ENCODE data around the gene SRPK2. TPM values are rescaled to one million over a fixed set of nuclear protein-coding genes. Genes with fewer than 3 reads are reported as not detected.

The SRPK2 gene
- polyA plus RNA-seq, 1 donor from 2014 or later = 66.5 TPM

- peaks cover 0 to 14% (median 2%) of the 10 kb centered on the region in 3 donors for H3K4me1 Mint-ChIP-seq
- H3K4me3 Mint-ChIP-seq = no peak overlapping the region
- no peaks in the 10 kb centered on the region for H3K27me3 Mint-ChIP-seq
- H3K9me3 Mint-ChIP-seq = no peaks in the 10 kb centered on the region
- H3K36me3 Mint-ChIP-seq = peaks cover 2% of the 10 kb centered on the region
- H3K27ac Mint-ChIP-seq = peak overlapping the region; percentile 28 to 71 (median 67)
Measured at GRCh38 chr7:105126436-105126975, 262.2 kb downstream of the SRPK2 start.

- H3K9me3 Mint-ChIP-seq = no peaks in the 10 kb centered on the region
- H3K27ac Mint-ChIP-seq = peak overlapping the region in 1 of 3 donors; percentile 67
- no peaks in the 10 kb centered on the region for H3K27me3 Mint-ChIP-seq
- peaks cover 0 to 10% (median 0%) of the 10 kb centered on the region in 3 donors for H3K4me1 Mint-ChIP-seq
- peaks cover 6% of the 10 kb centered on the region for H3K36me3 Mint-ChIP-seq
- H3K4me3 Mint-ChIP-seq = no peak overlapping the region
Measured at GRCh38 chr7:105125745-105126144, 263.0 kb downstream of the SRPK2 start.

GRCh38 chr7:105122619-105123018 lies 266.1 kb downstream of the SRPK2 start:
- peaks cover 9 to 26% (median 14%) of the 10 kb centered on the region in 3 donors for H3K4me1 Mint-ChIP-seq
- no peaks in the 10 kb centered on the region for H3K9me3 Mint-ChIP-seq
- no peaks in the 10 kb centered on the region for H3K27me3 Mint-ChIP-seq
- H3K36me3 Mint-ChIP-seq = peaks cover 6% of the 10 kb centered on the region
- H3K27ac Mint-ChIP-seq = peak overlapping the region in 1 of 3 donors; percentile 45
- H3K4me3 Mint-ChIP-seq = no peak overlapping the region

GRCh38 chr7:105118612-105119600 lies 269.8 kb downstream of the SRPK2 start:
- Mint-ChIP-seq H3K27ac (peak overlapping the region; percentile 47 to 57 (median 54)), H3K27me3 (no peaks in the 10 kb centered on the region), H3K4me3 (peak overlapping the region in 1 of 4 donors; percentile 33), H3K9me3 (no peaks in the 10 kb centered on the region), H3K4me1 (peaks cover 9 to 26% (median 14%) of the 10 kb centered on the region in 3 donors), H3K36me3 (peaks cover 4% of the 10 kb centered on the region)

- no peaks in the 10 kb centered on the region for H3K9me3 Mint-ChIP-seq
- H3K4me3 Mint-ChIP-seq = peak overlapping the region in 2 of 4 donors; percentile 25 to 73
- H3K36me3 Mint-ChIP-seq = peaks cover 6% of the 10 kb centered on the region
- H3K27ac Mint-ChIP-seq = peak overlapping the region in 2 of 3 donors; percentile 41 to 47
- H3K4me1 Mint-ChIP-seq = no peaks in the 10 kb centered on the region
- no peaks in the 10 kb centered on the region for H3K27me3 Mint-ChIP-seq
Measured at GRCh38 chr7:105112440-105113418, 276.0 kb downstream of the SRPK2 start.

GRCh38 chr7:105107458-105107857 lies 281.3 kb downstream of the SRPK2 start:
- Mint-ChIP-seq H3K4me3 (no peak overlapping the region), H3K36me3 (peaks cover 8% of the 10 kb centered on the region), H3K27me3 (no peaks in the 10 kb centered on the region), H3K27ac (no peak overlapping the region), H3K9me3 (no peaks in the 10 kb centered on the region), H3K4me1 (peaks cover 0 to 7% (median 0%) of the 10 kb centered on the region in 3 donors)

- peaks cover 0 to 7% (median 2%) of the 10 kb centered on the region in 3 donors for H3K4me1 Mint-ChIP-seq
- H3K36me3 Mint-ChIP-seq = peaks cover 6% of the 10 kb centered on the region
- no peaks in the 10 kb centered on the region for H3K9me3 Mint-ChIP-seq
- H3K4me3 Mint-ChIP-seq = peak overlapping the region in 1 of 4 donors; percentile 40
- H3K27ac Mint-ChIP-seq = peak overlapping the region in 2 of 3 donors; percentile 33 to 64
- no peaks in the 10 kb centered on the region for H3K27me3 Mint-ChIP-seq
Measured at GRCh38 chr7:105106473-105106872, 282.2 kb downstream of the SRPK2 start.

- no peaks in the 10 kb centered on the region for H3K9me3 Mint-ChIP-seq
- peak overlapping the region in 1 of 3 donors; percentile 64 for H3K27ac Mint-ChIP-seq
- peaks cover 2 to 7% (median 2%) of the 10 kb centered on the region in 3 donors for H3K4me1 Mint-ChIP-seq
- H3K27me3 Mint-ChIP-seq = no peaks in the 10 kb centered on the region
- no peak overlapping the region for H3K4me3 Mint-ChIP-seq
- H3K36me3 Mint-ChIP-seq = peaks cover 6% of the 10 kb centered on the region
Measured at GRCh38 chr7:105105579-105105978, 283.1 kb downstream of the SRPK2 start.

- peak overlapping the region in 1 of 4 donors; percentile 4 for H3K4me3 Mint-ChIP-seq
- peaks cover 6 to 16% (median 7%) of the 10 kb centered on the region in 3 donors for H3K4me1 Mint-ChIP-seq
- H3K27ac Mint-ChIP-seq = peak overlapping the region in 2 of 3 donors; percentile 23 to 82
- no peaks in the 10 kb centered on the region for H3K27me3 Mint-ChIP-seq
- H3K9me3 Mint-ChIP-seq = no peaks in the 10 kb centered on the region
- peaks cover 2% of the 10 kb centered on the region for H3K36me3 Mint-ChIP-seq
Measured at GRCh38 chr7:105102557-105103352, 286.0 kb downstream of the SRPK2 start.

- H3K36me3 Mint-ChIP-seq = peaks cover 2% of the 10 kb centered on the region
- H3K27me3 Mint-ChIP-seq = no peaks in the 10 kb centered on the region
- no peaks in the 10 kb centered on the region for H3K9me3 Mint-ChIP-seq
- no peak overlapping the region for H3K27ac Mint-ChIP-seq
- peaks cover 6 to 16% (median 8%) of the 10 kb centered on the region in 3 donors for H3K4me1 Mint-ChIP-seq
- H3K4me3 Mint-ChIP-seq = no peak overlapping the region
Measured at GRCh38 chr7:105101864-105102263, 286.9 kb downstream of the SRPK2 start.

GRCh38 chr7:105098863-105099515 lies 289.7 kb downstream of the SRPK2 start:
- H3K9me3 Mint-ChIP-seq = no peaks in the 10 kb centered on the region
- no peaks in the 10 kb centered on the region for H3K27me3 Mint-ChIP-seq
- H3K4me3 Mint-ChIP-seq = no peak overlapping the region
- H3K4me1 Mint-ChIP-seq = peaks cover 8 to 16% (median 8%) of the 10 kb centered on the region in 3 donors
- H3K36me3 Mint-ChIP-seq = peaks cover 2% of the 10 kb centered on the region
- H3K27ac Mint-ChIP-seq = peak overlapping the region in 2 of 3 donors; percentile 39 to 93

GRCh38 chr7:105097619-105098018 lies 291.1 kb downstream of the SRPK2 start:
- Mint-ChIP-seq H3K4me3 (no peak overlapping the region), H3K36me3 (no peaks in the 10 kb centered on the region), H3K4me1 (peaks cover 8 to 10% (median 8%) of the 10 kb centered on the region in 3 donors), H3K27ac (peak overlapping the region in 1 of 3 donors; percentile 77), H3K9me3 (no peaks in the 10 kb centered on the region), H3K27me3 (no peaks in the 10 kb centered on the region)

GRCh38 chr7:105096306-105096705 lies 292.4 kb downstream of the SRPK2 start:
- peak overlapping the region in 2 of 3 donors; percentile 18 to 81 for H3K27ac Mint-ChIP-seq
- H3K4me3 Mint-ChIP-seq = no peak overlapping the region
- H3K36me3 Mint-ChIP-seq = no peaks in the 10 kb centered on the region
- H3K4me1 Mint-ChIP-seq = peaks cover 6 to 10% (median 8%) of the 10 kb centered on the region in 3 donors
- no peaks in the 10 kb centered on the region for H3K9me3 Mint-ChIP-seq
- H3K27me3 Mint-ChIP-seq = no peaks in the 10 kb centered on the region
